ENCODE measurements around the gene GMNN. TPM values are rescaled to one million over a fixed set of nuclear protein-coding genes. Genes with fewer than 3 reads are reported as not detected.
A peak's percentile ranks its signal among the peaks of the same experiment; 100 is the strongest.
"Not testable (repeated sequence)": the region's sequence is repeated elsewhere in the genome, so short reads cannot be mapped to it uniquely, and the experiment has no call there.

GMNN gene
- total RNA-seq, result 10.0 TPM
- long read RNA-seq, partial matches to known transcripts, result 0 of 6 reads
- long read RNA-seq, other reads (novel, unspliced or antisense), result 2 of 6 reads

DNA sequence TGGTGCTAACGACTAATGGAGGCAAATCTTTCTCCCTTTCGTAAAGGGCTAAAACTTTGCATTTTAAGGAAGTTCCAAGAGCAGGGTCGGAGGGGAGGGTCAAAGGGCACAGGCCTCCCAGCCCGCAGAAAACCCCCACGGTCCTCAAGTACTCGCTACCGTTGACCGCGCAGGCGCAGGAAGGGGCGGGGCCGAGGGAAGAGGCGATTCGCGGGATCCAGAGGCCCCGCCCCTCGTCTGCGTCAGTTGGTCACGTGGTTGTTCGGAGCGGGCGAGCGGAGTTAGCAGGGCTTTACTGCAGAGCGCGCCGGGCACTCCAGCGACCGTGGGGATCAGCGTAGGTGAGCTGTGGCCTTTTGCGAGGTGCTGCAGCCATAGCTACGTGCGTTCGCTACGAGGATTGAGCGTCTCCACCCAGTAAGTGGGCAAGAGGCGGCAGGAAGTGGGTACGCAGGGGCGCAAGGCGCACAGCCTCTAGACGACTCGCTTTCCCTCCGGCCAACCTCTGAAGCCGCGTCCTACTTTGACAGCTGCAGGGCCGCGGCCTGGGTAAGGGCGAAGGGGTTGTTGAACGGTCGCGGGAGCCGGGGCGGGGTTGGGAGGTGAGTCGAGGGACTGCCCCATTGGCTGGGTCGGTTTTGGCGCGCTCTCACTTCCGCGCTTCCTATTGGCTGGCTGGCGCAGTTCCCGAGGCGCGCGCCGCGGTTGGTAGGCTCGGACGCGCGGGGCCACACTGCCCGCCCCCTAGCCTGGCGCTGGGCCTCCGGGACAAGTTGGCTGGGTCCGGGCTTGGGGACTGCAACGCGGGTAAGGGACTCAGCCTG lies at the start of gene GMNN:
Gene GMNN (plus strand): TSS at position 242 of the 824 bp plus-strand sequence. CDS start 2,310 bp downstream, outside the sequence.
- peaks cover 6% of the 10 kb centered on the region for H3K4me1 ChIP-seq
- H3K9me3 ChIP-seq, result no peaks in the 10 kb centered on the region
- H3K36me3 ChIP-seq, result no peaks in the 10 kb centered on the region
- no peaks in the 10 kb centered on the region for H3K27me3 ChIP-seq
- peak within 1 kb of the TSS; percentile 97 for H3K4me3 ChIP-seq
- H3K27ac ChIP-seq, result peak within 1 kb of the TSS; percentile 88
- DNase-seq (peak; percentile 100), ATAC-seq (peak; percentile 99)
- intact Hi-C loops (cut with DNase I), result no loop called here
- TF ChIP-seq, protein P1, sequence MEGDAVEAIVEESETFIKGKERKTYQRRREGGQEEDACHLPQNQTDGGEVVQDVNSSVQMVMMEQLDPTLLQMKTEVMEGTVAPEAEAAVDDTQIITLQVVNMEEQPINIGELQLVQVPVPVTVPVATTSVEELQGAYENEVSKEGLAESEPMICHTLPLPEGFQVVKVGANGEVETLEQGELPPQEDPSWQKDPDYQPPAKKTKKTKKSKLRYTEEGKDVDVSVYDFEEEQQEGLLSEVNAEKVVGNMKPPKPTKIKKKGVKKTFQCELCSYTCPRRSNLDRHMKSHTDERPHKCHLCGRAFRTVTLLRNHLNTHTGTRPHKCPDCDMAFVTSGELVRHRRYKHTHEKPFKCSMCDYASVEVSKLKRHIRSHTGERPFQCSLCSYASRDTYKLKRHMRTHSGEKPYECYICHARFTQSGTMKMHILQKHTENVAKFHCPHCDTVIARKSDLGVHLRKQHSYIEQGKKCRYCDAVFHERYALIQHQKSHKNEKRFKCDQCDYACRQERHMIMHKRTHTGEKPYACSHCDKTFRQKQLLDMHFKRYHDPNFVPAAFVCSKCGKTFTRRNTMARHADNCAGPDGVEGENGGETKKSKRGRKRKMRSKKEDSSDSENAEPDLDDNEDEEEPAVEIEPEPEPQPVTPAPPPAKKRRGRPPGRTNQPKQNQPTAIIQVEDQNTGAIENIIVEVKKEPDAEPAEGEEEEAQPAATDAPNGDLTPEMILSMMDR (IDR thresholded peaks at IDR 0.05), result no peak

DNA sequence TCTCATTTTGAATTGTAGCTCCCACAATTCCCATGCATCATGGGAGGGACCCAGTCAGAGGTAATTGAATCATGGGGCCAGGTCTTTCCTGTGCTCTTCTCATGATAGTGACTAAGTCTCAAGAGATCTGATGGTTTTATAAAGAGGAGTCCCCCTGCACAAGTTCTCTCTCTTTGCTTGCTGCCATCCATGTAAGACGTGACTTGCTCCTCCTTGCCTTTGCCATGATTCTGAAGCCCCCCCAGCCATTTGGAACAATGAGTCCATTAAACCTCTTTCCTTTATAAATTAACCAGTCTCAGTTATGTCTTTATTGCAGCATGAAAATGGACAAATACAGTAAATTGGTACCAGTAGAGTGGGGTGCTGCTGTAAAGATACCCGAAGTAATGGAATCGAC lies 44.1 kb upstream of the GMNN start:
- H3K9me3 ChIP-seq; H3K4me1 ChIP-seq; ATAC-seq; H3K27ac ChIP-seq; H3K27me3 ChIP-seq; H3K4me3 ChIP-seq; H3K36me3 ChIP-seq; DNase-seq; intact Hi-C loops (cut with DNase I): not testable (repeated sequence)

DNA sequence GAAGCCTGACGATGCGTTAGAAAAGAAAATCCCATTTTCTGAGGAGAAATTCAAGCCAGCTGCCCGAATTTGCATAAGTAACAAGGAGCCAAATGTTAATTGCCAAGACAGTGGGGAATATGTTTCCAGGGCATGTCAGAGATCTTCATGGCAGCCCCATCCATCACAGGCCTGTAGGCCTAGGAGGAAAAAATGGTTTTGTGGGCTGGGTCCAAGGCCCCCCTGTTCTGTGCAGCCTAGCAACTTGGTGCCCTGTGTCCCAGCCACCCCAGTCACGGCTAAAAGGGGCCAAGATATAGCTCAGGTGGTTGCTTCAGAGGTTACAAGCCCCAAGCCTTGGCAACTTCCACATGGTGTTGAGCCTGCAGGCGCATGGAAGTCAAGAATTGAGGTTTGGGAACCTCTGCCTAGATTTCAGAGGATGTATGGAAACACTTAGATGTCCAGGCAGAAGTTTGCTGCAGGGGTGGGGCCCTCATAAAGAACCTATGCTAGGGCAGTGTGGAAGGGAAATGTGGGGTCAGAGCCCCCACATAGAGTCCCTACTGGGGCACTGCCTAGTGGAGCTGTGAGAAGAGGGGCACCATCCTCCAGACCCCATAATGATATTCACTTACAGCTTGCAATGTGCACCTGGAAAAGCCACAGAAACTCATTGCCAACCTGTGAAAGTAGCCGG lies 43.1 kb upstream of the GMNN start:
- H3K4me1 ChIP-seq; H3K9me3 ChIP-seq; H3K27ac ChIP-seq; H3K27me3 ChIP-seq; H3K36me3 ChIP-seq; DNase-seq; intact Hi-C loops (cut with DNase I); ATAC-seq; H3K4me3 ChIP-seq: not testable (repeated sequence)

DNA sequence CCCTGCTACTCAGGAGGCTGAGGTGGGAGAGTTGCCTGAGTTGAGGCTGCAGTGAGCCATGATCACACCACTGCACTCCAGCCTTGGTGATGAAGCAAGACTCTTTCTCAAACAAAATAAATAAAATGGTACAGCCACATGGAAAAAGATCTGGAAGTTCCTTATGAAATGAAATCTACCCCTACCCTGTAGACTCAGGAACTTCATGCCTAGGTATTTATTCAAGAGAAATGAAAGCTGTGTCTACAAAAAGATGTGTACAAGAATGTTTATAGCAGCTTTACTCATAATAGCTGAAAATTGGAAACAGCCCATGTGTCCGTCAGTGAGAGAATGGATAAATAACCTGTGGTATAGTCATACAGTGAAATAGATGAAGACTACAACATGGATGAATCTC lies 40.6 kb upstream of the GMNN start:
- Histone ChIP-seq H3K36me3 (no peaks in the 10 kb centered on the region), H3K4me3 (no peak overlapping the region), H3K9me3 (no peaks in the 10 kb centered on the region), H3K27me3 (no peaks in the 10 kb centered on the region), H3K4me1 (no peaks in the 10 kb centered on the region), H3K27ac (no peak overlapping the region)
- TF ChIP-seq, protein P1 (IDR thresholded peaks at IDR 0.05), result no peak
- DNase-seq (no peak), ATAC-seq (no peak)
- intact Hi-C loops (cut with DNase I), result no loop called here

DNA sequence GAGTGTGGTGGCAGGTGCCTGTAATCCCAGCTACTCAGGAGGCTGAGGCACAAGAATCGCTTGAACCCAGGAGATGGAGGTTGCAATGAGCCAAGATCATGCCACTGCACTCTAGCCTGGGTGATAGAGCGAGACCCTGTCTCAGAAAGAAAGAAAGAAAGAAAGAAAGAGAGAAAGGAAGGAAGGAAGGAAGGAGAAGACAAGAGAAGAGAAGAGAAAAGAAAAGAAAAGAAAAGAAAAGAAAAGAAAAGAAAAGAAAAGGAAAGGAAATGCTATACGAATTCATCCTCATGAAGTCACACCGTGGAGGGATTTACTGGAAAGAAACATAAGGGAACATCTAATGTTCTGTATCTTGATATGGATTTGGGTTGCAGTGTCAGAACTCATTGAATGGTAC lies 40.0 kb upstream of the GMNN start:
- intact Hi-C loops (cut with DNase I); DNase-seq; H3K4me3 ChIP-seq; H3K36me3 ChIP-seq; H3K27me3 ChIP-seq; ATAC-seq; H3K4me1 ChIP-seq; H3K9me3 ChIP-seq; H3K27ac ChIP-seq: not testable (repeated sequence)

DNA sequence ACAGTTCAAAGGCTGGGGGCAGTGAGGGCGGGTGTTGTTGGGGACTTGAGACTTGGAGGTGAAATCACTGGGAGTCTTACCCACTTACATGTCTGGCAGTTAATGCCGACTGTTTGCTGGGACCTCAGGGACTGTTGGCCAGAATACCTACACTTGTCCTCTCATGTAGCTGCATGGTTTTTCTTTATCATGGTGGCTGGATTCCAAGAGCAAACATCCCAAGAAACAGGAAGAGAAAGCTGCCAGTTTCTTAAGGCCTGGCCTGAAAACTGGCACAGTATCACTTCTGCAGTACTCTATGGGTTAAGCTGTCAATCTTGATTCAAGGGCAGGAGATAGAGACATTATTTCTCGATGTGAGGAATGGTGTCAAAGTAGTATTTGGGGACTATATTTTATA lies 36.0 kb upstream of the GMNN start:
- no peaks in the 10 kb centered on the region for H3K4me1 ChIP-seq
- intact Hi-C loops (cut with DNase I), result no loop called here
- TF ChIP-seq, protein P1 (IDR thresholded peaks at IDR 0.05), result no peak
- no peak overlapping the region for H3K4me3 ChIP-seq
- DNase-seq, result no peak
- H3K27me3 ChIP-seq, result no peaks in the 10 kb centered on the region
- ATAC-seq, result no peak
- H3K27ac ChIP-seq, result no peak overlapping the region
- no peaks in the 10 kb centered on the region for H3K9me3 ChIP-seq
- no peaks in the 10 kb centered on the region for H3K36me3 ChIP-seq

DNA sequence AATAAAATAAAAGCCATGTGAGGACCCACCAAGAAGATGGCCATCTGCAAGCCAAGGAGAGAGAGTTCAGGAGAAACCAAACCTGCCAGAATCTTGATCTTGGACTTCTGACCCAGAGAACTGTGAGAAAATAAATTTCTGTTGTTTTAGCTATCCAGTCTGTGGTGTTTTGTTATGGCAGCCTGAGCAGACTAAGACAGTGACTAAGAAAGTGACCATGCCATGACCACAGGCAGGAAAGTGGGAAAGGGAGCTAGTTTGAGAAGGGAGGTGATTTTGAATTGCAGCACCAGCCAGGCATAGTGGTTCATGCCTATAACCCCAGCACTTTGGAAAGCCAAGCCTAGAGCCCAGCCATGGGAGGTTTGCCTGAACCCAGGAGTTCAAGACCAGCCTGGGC lies 33.9 kb upstream of the GMNN start:
- intact Hi-C loops (cut with DNase I), result no loop called here
- Histone ChIP-seq H3K27me3 (no peaks in the 10 kb centered on the region), H3K4me3 (no peak overlapping the region), H3K27ac (no peak overlapping the region), H3K9me3 (no peaks in the 10 kb centered on the region), H3K4me1 (no peaks in the 10 kb centered on the region), H3K36me3 (no peaks in the 10 kb centered on the region)
- TF ChIP-seq, protein P1 (IDR thresholded peaks at IDR 0.05), result no peak
- no peak for DNase-seq
- no peak for ATAC-seq

All from upper lobe of right lung (tissue), 1 donor.